Adrenal gland (tissue), 12 donors: ENCODE data around the gene TTC34. TPM values are rescaled to one million over a fixed set of nuclear protein-coding genes. Genes with fewer than 3 reads are reported as not detected.

Experiments
- DNase-seq, 7 donors: peaks; one replicate each; pipeline ENCODE4 v3.0.0-alpha.2; 2019 to 2020
- H3K27ac ChIP-seq, 5 donors: fragments of 200-600 bp; sonication (generic) in 4 of 5; 1 replicate in 3 of 5; 2 replicates in 2 of 5; pipeline versions ENCODE4 v1.5.1 to v1.8.0; 2016 to 2020; ENCODE audit warnings: mild to moderate bottlenecking in 1 of 5
- H3K27me3 ChIP-seq: fragments of 200-600 bp; 2 replicates; pipeline ENCODE4 v1.8.0; 2021
- H3K36me3 ChIP-seq, 2 donors: fragments of 200-600 bp; replicated peaks in 1 of 2; 1 replicate in 1 of 2; 2 replicates in 1 of 2; pipeline versions ENCODE4 v1.5.1 to v1.8.0; 2018 to 2022
- H3K4me1 ChIP-seq, 2 donors: fragments of 200-600 bp; replicated peaks in 1 of 2; 1 replicate in 1 of 2; 2 replicates in 1 of 2; pipeline versions ENCODE4 v1.5.1 to v1.8.0; 2018 to 2021
- H3K4me3 ChIP-seq, 4 donors: fragments of 200-600 bp; sonication (generic) in 3 of 4; one replicate each; pipeline ENCODE4 v1.5.1; 2016 to 2018
- H3K9me3 ChIP-seq, 3 donors: fragments of 200-600 bp; sonication (generic) in 1 of 3; replicated peaks in 1 of 3; 1 replicate in 2 of 3; 2 replicates in 1 of 3; pipeline versions ENCODE4 v1.5.1 to v1.8.0; 2016 to 2021
- POLR2A ChIP-seq, 2 donors: fragments of 450-650 bp; IDR thresholded peaks; one replicate each; pipeline ENCODE4 v1.6.1; 2017; ENCODE audit warnings: antibody characterized with exemption in 2 of 2, mild to moderate bottlenecking in 2 of 2, moderate library complexity in 1 of 2
- WGBS, 4 donors: extraction: QIAGEN DNeasy Blood & Tissue Kit in 2 of 4; methylation state at CpG; one replicate each; pipeline versions ENCODE4 v1.1.5 to v1.1.7; 2013 to 2017; 5-methylcytosine and 5-hydroxymethylcytosine counted together
- intact Hi-C, 2 donors: fragments of 100-400 bp; cut with DNase I; formaldehyde crosslinking; loops; one replicate each; pipeline versions ENCODE4 v1.14.1 to v1.15.0; 2022 to 2023
- polyA plus RNA-seq, 3 donors: library from polyadenylated mRNA; stranded (reverse); fragments of 200-250 nt in 2 of 3; fragments of 350-450 nt in 1 of 3; fragmentation: Illumina TruSeq in 1 of 3; extraction: RNeasy Lipid Tissue Mini Kit (QIAGEN cat#74804) in 1 of 3; gene quantifications; one replicate each; pipeline ENCODE4 v1.2.3, GENCODE V29; 2013 to 2014
- total RNA-seq, 9 donors: library from RNA; depleted of rRNA in 4 of 9; stranded (reverse); fragments of >200 nt in 4 of 9; fragments of 120-200 nt in 1 of 9; fragmentation: NEBNext Ultra II Directional in 1 of 9; extraction: Animal tissue kit (Norgen Biotek cat#: 25700) in 1 of 9; gene quantifications; one replicate each; pipeline versions ENCODE4 v1.1.0 to v1.2.4, GENCODE V29; 2013 to 2023
- TF ChIP-seq, protein P1 (sequence below), 6 experiments: fragments of 450-650 bp in 4 of 6; fragments of 200-600 bp in 2 of 6; sonication (generic) in 1 of 6; IDR thresholded peaks; 1 replicate in 5 of 6; 2 replicates in 1 of 6; pipeline versions ENCODE4 v1.5.1 to v1.8.0; 2016 to 2021; ENCODE audit warnings: antibody characterized with exemption in 6 of 6, mild to moderate bottlenecking in 2 of 6, moderate library complexity in 1 of 6
- donor health status: healthy with polysubstance abuse.
- donor health status: Bipolar disorder and iron deficiency.
- donor health status: DM: yes; HTN: yes; CAD: no.
- donor health status: DM: no; HTN: no; CAD: no.
- donor health status: DM: no; HTN: no; CAD: no.
- donor health status: DM: yes; HTN: yes; CAD: no.

TTC34 gene
- total and polyA plus RNA-seq, 12 donors: 0.12 to 1.9 (median 0.47) TPM

DNA sequence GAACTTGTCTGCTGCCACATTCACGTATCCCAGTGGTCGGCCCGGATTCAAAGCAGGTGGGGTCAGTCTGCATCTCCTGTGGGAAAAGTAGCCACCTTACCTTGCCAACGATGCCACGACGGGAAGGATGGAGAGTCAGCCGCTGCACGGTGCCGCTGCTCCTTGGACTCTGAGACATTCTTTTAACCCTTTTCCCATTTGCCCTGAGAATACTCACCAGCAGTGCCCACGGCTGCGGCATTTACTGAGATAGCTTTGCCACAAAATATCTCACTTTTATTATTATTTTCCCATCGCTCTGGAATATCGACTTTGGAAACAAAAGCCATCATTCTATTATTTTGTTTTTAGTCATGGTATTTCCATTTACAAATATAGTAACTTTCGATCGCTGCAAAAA lies 15.3 kb upstream of the TTC34 start:
- Histone ChIP-seq H3K27me3 (peaks cover 12% of the 10 kb centered on the region), H3K36me3 (no peaks in the 10 kb centered on the region), H3K4me1 (no peaks in the 10 kb centered on the region), H3K9me3 (no peaks in the 10 kb centered on the region), H3K27ac (no peak overlapping the region), H3K4me3 (no peak overlapping the region)
- intact Hi-C loops: no loop called here
- no peak for DNase-seq
- 83 to 88% (median 86%) methylated on average over 15 of the region's 15 CpGs for WGBS, 4 donors
- TF ChIP-seq POLR2A (IDR thresholded peaks at IDR 0.05): no peak
- TF ChIP-seq, protein P1, sequence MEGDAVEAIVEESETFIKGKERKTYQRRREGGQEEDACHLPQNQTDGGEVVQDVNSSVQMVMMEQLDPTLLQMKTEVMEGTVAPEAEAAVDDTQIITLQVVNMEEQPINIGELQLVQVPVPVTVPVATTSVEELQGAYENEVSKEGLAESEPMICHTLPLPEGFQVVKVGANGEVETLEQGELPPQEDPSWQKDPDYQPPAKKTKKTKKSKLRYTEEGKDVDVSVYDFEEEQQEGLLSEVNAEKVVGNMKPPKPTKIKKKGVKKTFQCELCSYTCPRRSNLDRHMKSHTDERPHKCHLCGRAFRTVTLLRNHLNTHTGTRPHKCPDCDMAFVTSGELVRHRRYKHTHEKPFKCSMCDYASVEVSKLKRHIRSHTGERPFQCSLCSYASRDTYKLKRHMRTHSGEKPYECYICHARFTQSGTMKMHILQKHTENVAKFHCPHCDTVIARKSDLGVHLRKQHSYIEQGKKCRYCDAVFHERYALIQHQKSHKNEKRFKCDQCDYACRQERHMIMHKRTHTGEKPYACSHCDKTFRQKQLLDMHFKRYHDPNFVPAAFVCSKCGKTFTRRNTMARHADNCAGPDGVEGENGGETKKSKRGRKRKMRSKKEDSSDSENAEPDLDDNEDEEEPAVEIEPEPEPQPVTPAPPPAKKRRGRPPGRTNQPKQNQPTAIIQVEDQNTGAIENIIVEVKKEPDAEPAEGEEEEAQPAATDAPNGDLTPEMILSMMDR (IDR thresholded peaks at IDR 0.05): no peak

DNA sequence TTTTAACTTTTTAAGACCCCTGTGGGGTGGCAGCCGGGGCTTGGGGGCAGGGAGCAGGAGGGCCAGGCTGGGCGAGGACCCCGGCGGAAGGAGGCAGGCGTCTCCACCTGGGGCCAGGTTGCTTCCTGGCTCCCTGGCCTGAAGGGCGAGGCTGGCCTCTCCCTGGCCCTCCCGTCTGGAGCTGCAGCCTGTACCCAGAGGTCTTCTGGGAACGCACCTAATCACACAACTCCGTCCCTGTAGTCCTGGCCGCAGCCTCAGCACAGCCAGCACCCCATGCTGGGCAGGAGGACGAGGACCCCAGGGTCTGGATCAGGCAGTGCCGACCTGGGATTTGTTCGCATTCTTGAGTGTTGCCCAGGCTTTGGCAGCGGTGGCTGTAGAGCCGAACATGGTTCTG lies 14.1 kb upstream of the TTC34 start:
- no peak for DNase-seq
- no peak overlapping the region for H3K4me3 ChIP-seq
- 64 to 71% (median 67%) methylated on average over 15 of the region's 15 CpGs for WGBS, 4 donors
- no peak overlapping the region for H3K27ac ChIP-seq
- intact Hi-C loops: no loop called here
- no peaks in the 10 kb centered on the region for H3K4me1 ChIP-seq
- TF ChIP-seq, protein P1 (IDR thresholded peaks at IDR 0.05): no peak
- no peak for TF ChIP-seq POLR2A (IDR thresholded peaks at IDR 0.05)
- H3K9me3 ChIP-seq: no peaks in the 10 kb centered on the region
- no peaks in the 10 kb centered on the region for H3K36me3 ChIP-seq
- H3K27me3 ChIP-seq: peaks cover 6% of the 10 kb centered on the region

DNA sequence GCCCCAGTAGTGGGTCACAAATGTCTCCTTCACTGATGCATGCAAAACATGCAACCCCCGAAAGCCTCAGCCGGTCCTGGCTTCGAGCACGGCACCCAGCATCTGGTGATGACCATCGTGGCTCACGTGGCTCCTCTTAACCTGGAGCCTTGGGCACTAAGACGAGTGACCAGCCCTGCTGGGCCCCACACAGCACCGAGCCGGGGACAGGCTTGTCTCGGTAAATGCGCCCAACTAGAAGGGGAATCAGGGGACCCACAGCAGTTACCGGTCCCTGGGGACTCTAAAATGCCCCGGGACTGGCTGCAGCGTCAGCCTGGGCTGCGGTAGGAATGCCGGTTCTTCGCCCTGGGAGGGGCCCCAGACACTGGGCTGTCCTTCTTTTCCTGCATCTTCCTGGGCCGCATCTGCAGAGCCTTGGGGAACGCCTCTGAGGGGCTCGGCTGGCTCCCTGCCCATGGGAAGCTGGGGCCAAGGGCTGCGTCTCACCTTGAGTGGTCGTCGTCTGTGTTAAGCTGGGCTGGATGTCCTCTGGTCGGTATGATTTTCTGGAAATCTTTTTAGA lies 13.1 kb upstream of the TTC34 start:
- H3K4me1 ChIP-seq: no peaks in the 10 kb centered on the region
- H3K27me3 ChIP-seq: peaks cover 6% of the 10 kb centered on the region
- no peak for DNase-seq
- 73 to 79% (median 76%) methylated on average over 12 to 24 of the region's 24 CpGs for WGBS, 4 donors
- H3K36me3 ChIP-seq: no peaks in the 10 kb centered on the region
- no peaks in the 10 kb centered on the region for H3K9me3 ChIP-seq
- no peak overlapping the region for H3K27ac ChIP-seq
- H3K4me3 ChIP-seq: no peak overlapping the region
- intact Hi-C loops: no loop called here
- no peak for TF ChIP-seq POLR2A (IDR thresholded peaks at IDR 0.05)

DNA sequence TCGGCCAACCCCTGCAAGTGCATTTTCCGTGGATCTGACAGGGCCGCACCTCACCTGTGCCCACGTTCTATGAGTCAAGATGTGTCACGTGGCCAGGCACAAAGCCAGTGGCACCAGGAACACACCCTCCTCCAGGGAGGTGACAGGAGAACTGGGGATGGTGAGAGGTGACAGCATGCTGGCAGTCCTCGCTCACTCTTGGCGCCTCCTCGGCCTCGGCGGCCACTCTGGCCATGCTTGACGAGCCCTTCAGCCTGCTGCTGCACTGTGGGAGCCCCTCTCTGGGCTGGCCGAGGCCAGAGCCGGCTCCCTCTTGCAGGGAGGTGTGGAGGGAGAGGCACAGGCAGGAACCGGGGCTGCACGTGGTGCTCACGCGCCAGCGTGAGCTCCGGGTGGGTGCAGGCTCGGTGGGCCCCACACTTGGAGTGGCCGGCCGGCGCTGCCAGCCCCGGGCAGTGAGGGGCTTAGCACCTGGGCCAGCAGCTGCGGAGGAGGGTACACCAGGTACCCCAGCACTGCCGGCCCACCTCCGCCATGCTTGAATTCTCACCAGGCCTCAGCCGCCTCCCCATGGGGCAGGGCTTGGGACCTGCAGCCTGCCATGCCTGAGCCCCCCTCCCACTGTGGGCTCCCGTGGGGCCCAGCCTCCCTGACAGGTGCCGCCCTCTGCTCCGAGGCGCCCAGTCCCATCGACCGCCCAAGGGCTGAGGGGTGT lies 11.6 kb upstream of the TTC34 start:
- TF ChIP-seq, protein P1 (IDR thresholded peaks at IDR 0.05): no peak
- no peak for TF ChIP-seq POLR2A (IDR thresholded peaks at IDR 0.05)
- H3K4me3 ChIP-seq: no peak overlapping the region
- no peaks in the 10 kb centered on the region for H3K36me3 ChIP-seq
- WGBS, 4 donors: 89 to 95% (median 94%) methylated on average over 18 to 34 of the region's 34 CpGs
- H3K27ac ChIP-seq: no peak overlapping the region
- DNase-seq: no peak
- H3K9me3 ChIP-seq: no peaks in the 10 kb centered on the region
- H3K27me3 ChIP-seq: peaks cover 6% of the 10 kb centered on the region
- no peaks in the 10 kb centered on the region for H3K4me1 ChIP-seq
- intact Hi-C loops: no loop called here

DNA sequence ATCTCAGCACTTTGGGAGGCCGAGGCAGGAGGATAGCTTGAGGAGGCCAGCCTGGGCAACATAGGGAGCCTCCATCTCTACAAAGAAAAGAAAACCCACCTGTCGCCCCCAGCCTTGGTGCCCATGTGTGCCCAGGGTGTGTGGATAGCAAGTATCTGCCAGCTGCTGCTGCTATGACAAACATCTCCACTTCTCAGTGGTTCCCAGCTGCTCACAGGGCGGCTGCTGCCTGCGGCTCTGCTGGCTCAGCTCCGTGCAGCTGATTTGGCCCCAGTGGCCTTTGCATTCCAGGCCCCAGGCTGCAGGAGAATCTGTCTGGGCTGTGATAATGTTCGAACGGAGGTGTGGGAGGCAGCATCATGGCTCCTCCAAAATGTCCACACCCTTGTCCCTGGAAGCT lies 10.6 kb upstream of the TTC34 start:
- Histone ChIP-seq H3K4me3 (no peak overlapping the region), H3K27me3 (peaks cover 6% of the 10 kb centered on the region), H3K36me3 (no peaks in the 10 kb centered on the region), H3K27ac (no peak overlapping the region), H3K9me3 (no peaks in the 10 kb centered on the region), H3K4me1 (no peaks in the 10 kb centered on the region)
- TF ChIP-seq, protein P1 (IDR thresholded peaks at IDR 0.05): no peak
- TF ChIP-seq POLR2A (IDR thresholded peaks at IDR 0.05): no peak
- 64 to 87% (median 76%) methylated on average over 4 to 7 of the region's 7 CpGs for WGBS, 4 donors
- intact Hi-C loops: no loop called here
- DNase-seq: no peak
